ENCODE measurements around the gene LETM1.

GRCh38 chr4:1903035-1903434, 47.1 kb upstream of the LETM1 start:
- no peak for TF ChIP-seq CTCF (conservative IDR thresholded peaks at IDR 0.05; ENCODE audit: low read depth, low read length)
- TF ChIP-seq EZH2phosphoT487 (IDR thresholded peaks at IDR 0.05; ENCODE audit: borderline replicate concordance, low read length), result no peak
- no peak for TF ChIP-seq EZH2 (IDR thresholded peaks at IDR 0.05; ENCODE audit: low read length, unreplicated experiment)
